GM18498 (cell line): ENCODE results near the gene MS4A12.
"Not testable (repeated sequence)": the region's sequence is repeated elsewhere in the genome, so short reads cannot be mapped to it uniquely, and the experiment has no call there.

ENCODE experiments used
- ATAC-seq: cut with Tn5 transposase; IDR thresholded peaks from one replicate; pipeline ENCODE4 v1.9.1; 2021; ENCODE audit warnings: mild to moderate bottlenecking, moderate library complexity; ENCODE audit not compliant: unreplicated experiment

Gene MS4A12

GRCh38 chr11:60492488-60493009, at the start of gene MS4A12:
MS4A12 (plus strand) TSS chr11:60492778; CDS start chr11:60497319, 4,541 bp downstream.
- no peak for ATAC-seq

- no peak for ATAC-seq
Observed at GRCh38 chr11:60447070-60447469, 45.5 kb upstream of the MS4A12 start.

- no peak for ATAC-seq
Observed at GRCh38 chr11:60447846-60448245, 44.7 kb upstream of the MS4A12 start.

- ATAC-seq = not testable (repeated sequence)
Observed at GRCh38 chr11:60451185-60451584, 41.4 kb upstream of the MS4A12 start.

GRCh38 chr11:60454212-60454611, 38.4 kb upstream of the MS4A12 start:
- no peak for ATAC-seq

- ATAC-seq = peak; percentile 88
Observed at GRCh38 chr11:60455531-60456042, 37.0 kb upstream of the MS4A12 start, which contains the start of gene MS4A1. MS4A1 (plus strand) TSS chr11:60455847; CDS start chr11:60462375, 6,528 bp downstream.

- peak; percentile 44 for ATAC-seq
Observed at GRCh38 chr11:60457576-60457975, 35.0 kb upstream of the MS4A12 start.

GRCh38 chr11:60459345-60459744, 33.2 kb upstream of the MS4A12 start:
- peak; percentile 15 for ATAC-seq

- ATAC-seq = no peak
Observed at GRCh38 chr11:60468829-60469228, 23.7 kb upstream of the MS4A12 start.

GRCh38 chr11:60469723-60470122, 22.9 kb upstream of the MS4A12 start:
- ATAC-seq = no peak

GRCh38 chr11:60477035-60477445, 15.5 kb upstream of the MS4A12 start:
- no peak for ATAC-seq

- peak; percentile 60 for ATAC-seq
Observed at GRCh38 chr11:60482361-60482760, 10.2 kb upstream of the MS4A12 start.

GRCh38 chr11:60485987-60486386, 6.6 kb upstream of the MS4A12 start:
- ATAC-seq = peak; percentile 95

- ATAC-seq = no peak
Observed at GRCh38 chr11:60493454-60493853, 876 bp downstream of the MS4A12 start.

- no peak for ATAC-seq
Observed at GRCh38 chr11:60498399-60498798, 5.8 kb downstream of the MS4A12 start.

- no peak for ATAC-seq
Observed at GRCh38 chr11:60498853-60499252, 6.3 kb downstream of the MS4A12 start.

GRCh38 chr11:60500276-60500910, 7.8 kb downstream of the MS4A12 start:
- ATAC-seq = no peak

GRCh38 chr11:60502221-60502775, 9.7 kb downstream of the MS4A12 start:
- no peak for ATAC-seq

- ATAC-seq = no peak
Observed at GRCh38 chr11:60504219-60504905, 11.8 kb downstream of the MS4A12 start.

GRCh38 chr11:60509609-60510008, 17.0 kb downstream of the MS4A12 start:
- ATAC-seq = not testable (repeated sequence)

- ATAC-seq = not testable (repeated sequence)
Observed at GRCh38 chr11:60510209-60510608, 17.6 kb downstream of the MS4A12 start.

GRCh38 chr11:60511393-60511792, 18.8 kb downstream of the MS4A12 start:
- no peak for ATAC-seq
